Mesodermal cell (in vitro differentiated cells): Measurements from ENCODE around the gene DAB1.
"Not testable (repeated sequence)": the region's sequence is repeated elsewhere in the genome, so short reads cannot be mapped to it uniquely, and the experiment has no call there.

Experiments
- H3K27ac ChIP-seq: 2 replicates; pipeline ENCODE4 v1.7.0; 2013; ENCODE audit warnings: mild to moderate bottlenecking, low read depth, low read length, moderate library complexity; ENCODE audit not compliant: severe bottlenecking
- H3K36me3 ChIP-seq: 2 replicates; pipeline ENCODE4 v1.7.1; 2013; ENCODE audit warnings: mild to moderate bottlenecking, low read length, moderate library complexity; ENCODE audit not compliant: control insufficient read depth, insufficient read depth
- H3K4me1 ChIP-seq: one replicate; pipeline ENCODE4 v1.7.1; 2013; ENCODE audit warnings: mild to moderate bottlenecking, low read length; ENCODE audit not compliant: insufficient read depth, control insufficient read depth, poor library complexity, severe bottlenecking
- H3K4me3 ChIP-seq: 2 replicates; pipeline ENCODE4 v1.7.0; 2013; ENCODE audit warnings: low read length, control low read depth, mild to moderate bottlenecking; ENCODE audit not compliant: insufficient read depth, poor library complexity, severe bottlenecking; ENCODE audit errors: extremely low read depth
- H3K9me3 ChIP-seq: 2 replicates; pipeline ENCODE4 v1.7.1; 2013; ENCODE audit warnings: mild to moderate bottlenecking, low read length, moderate library complexity; ENCODE audit not compliant: control insufficient read depth
- WGBS, 2 experiments: methylation state at CpG; one replicate each; pipeline ENCODE4 v1.1.5; 2013; ENCODE audit warnings: missing lambda C conversion rate in 2 of 2; ENCODE audit not compliant: insufficient coverage in 2 of 2; 5-methylcytosine and 5-hydroxymethylcytosine counted together

Gene DAB1

DNA sequence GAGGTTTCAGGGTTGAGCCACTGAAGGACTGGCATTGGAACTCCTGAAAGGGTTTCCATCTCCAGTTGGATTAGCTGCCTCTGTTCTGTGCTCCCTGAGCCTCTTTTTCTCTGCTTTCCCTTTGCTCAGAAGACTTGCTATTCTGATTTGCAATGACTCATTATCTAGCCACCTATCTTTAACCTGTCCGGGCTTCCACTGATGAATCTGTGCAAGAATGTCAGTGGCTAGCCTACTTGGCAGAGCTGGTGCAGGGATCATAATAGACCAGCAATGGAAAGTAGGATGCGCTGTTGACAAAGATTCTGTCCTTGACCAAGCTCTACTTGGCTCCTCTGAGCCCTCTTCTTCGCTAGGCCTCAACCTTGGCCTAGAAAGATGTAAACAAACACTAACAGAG, 336.2 kb downstream of the DAB1 start:
- H3K4me1 ChIP-seq, result not testable (repeated sequence)
- WGBS, 2 experiments, result no CpG with 5 or more reads among the region's 3 CpGs

DNA sequence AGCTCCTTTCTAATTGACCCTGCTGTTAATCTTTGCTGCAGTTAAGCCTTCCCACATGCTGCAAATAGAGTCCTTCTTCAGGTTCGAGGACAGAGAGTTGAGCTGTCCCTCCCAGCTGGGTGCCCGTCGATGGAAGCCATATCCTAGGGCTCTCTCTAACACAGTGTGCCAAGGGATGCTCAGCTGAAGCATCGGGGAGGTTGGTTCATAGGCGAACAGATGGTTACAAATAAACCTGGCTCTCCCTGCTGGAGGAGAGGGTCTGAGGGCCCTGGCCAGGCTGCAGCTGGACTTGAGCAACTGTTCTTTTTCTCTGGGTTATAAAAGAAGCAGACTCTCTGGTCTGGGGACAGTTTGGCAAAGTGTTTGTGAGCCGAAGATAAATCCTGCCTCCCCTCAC, 337.7 kb downstream of the DAB1 start:
- Histone ChIP-seq H3K9me3 (no peaks in the 10 kb centered on the region), H3K36me3 (no peaks in the 10 kb centered on the region), H3K27ac (no peak overlapping the region), H3K4me1 (no peaks in the 10 kb centered on the region), H3K4me3 (no peak overlapping the region)
- WGBS, 2 experiments, result 80 to 85% methylated on average over 4 to 5 of the region's 6 CpGs

More for the DNA sequence above, 336.2 kb downstream of the DAB1 start:
- H3K27ac ChIP-seq, H3K9me3 ChIP-seq, H3K4me3 ChIP-seq, H3K36me3 ChIP-seq: not testable (repeated sequence)

DNA sequence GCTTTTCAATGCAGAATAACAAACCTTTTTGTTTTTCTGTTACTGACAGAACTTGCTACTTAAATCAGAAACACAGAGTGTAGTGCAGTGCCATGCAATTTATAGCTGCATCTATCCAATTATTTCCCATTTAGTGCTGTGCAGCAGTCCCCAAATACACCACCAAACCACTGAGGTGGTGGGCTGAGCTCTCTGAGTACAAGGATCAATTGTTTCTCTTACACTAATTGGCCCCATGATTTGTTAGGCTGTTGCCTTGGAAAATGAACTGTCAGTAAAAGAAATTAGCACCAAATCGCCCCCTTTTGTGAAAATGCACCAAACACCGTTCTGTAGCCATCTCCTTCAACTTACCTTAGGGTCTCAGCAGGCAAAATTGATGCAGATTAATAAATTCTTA, 339.2 kb downstream of the DAB1 start:
- no peaks in the 10 kb centered on the region for H3K4me1 ChIP-seq
- H3K27ac ChIP-seq, result no peak overlapping the region
- no peaks in the 10 kb centered on the region for H3K36me3 ChIP-seq
- H3K4me3 ChIP-seq, result no peak overlapping the region
- H3K9me3 ChIP-seq, result no peaks in the 10 kb centered on the region
- WGBS, 2 experiments, result 100% methylated on average over 1 of the region's 2 CpGs; no CpG with 5 or more reads in 1 of the 2 experiments

DNA sequence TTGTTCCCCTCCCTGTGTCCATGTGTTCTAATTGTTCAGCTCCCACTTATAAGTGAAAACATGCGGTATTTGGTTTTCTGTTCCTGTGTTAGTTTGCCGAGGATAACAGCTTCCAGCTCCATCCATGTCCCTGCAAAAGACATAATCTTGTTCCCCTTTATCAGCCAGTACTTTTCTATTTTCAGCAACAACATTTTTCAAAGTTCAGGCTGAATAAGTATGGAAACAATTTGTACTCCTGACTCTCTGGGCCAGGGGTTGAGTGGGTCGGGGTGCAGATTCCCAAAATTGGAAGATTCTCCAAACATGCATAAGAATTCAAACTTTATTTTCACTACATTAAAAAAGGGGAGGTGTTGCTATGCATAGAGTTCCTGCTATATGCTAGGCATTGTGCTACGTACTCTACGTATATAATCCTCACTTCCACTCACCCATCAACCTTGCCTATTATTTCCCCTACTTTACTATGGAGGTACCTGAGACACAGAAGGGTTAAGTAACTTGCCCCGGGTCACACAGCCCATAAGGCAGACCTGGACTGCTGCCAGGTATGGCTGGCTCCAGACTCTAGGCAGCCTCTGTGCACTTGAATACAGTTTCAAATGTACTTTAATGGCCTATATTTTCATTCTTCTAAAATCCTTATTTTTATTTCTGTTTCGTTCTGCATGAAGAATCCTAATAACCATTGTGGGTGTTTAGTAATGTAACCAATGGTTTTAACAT, 341.0 kb downstream of the DAB1 start:
- no peaks in the 10 kb centered on the region for H3K36me3 ChIP-seq
- H3K9me3 ChIP-seq, result no peaks in the 10 kb centered on the region
- no peak overlapping the region for H3K27ac ChIP-seq
- no peaks in the 10 kb centered on the region for H3K4me1 ChIP-seq
- no peak overlapping the region for H3K4me3 ChIP-seq
- WGBS, 2 experiments, result 100% methylated on average over 1 of the region's 7 CpGs; no CpG with 5 or more reads in 1 of the 2 experiments

DNA sequence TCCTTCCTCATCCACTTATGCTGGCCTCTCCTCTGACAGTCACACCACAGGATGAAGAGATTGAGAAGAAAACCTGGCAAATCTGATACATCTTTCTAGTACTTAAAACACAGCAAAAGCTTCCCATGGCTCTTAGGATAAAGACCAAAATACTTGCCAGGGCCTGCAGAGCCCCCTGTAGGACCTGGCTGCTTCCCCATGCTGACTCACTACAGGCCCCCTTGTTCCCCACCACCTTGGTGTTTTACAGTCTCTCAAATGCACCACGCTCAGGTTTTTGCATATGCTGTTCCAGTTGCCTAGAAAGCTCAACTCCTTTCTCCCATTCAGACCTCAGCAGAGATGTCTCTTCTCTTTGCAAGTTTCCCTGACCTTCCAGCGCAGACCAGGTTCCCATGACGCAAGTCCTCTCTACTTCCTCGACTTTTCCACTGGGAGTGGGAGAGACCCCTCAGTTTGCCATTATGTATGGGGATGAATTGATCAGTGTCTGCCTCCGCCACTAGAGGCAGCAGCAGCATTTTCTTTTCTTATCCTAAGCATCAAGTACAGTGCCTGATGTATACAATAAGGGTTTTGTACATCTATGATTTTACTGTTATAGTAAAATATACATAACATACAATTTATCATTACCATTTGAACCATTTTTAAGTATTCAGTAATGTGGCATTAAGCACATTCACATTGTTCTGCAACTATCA, 344.3 kb downstream of the DAB1 start:
- Histone ChIP-seq H3K36me3 (no peaks in the 10 kb centered on the region), H3K27ac (no peak overlapping the region), H3K4me3 (no peak overlapping the region), H3K9me3 (no peaks in the 10 kb centered on the region), H3K4me1 (no peaks in the 10 kb centered on the region)
- WGBS, 2 experiments, result 94 to 100% methylated on average over 1 to 3 of the region's 5 CpGs

DNA sequence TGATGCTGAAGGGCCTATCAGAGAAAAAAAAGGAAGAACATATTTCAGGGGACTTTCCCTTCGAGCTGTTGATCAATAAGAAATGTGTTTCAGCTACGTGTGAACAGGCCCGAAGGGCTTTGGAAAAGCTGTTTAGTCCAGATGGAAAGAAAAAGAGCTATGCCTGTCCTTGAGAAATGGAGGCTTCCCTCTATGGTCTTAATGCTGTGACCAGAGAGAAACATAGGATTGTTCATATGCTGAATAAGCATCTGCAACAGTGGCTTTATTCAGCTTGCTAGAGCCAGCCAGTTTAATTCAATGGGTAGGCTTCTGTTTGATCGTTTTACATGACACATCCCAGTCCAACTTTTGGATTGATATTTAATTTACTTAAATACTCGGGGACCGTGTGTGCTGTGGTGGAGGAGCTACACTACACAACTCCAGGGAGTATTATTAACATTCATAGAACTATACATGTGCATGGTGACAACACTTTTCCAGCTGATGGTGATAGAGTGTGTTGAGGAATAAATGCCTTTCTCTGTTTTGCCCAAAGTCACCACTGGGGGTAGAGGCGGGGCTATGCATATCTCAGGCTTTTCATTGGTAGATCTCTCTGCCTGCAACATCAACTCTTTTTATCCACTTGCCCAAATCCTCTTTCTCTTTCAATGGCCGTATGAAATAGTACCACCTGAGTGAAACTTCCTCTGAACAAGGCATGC, 351.3 kb downstream of the DAB1 start:
- Histone ChIP-seq H3K9me3 (no peaks in the 10 kb centered on the region), H3K36me3 (no peaks in the 10 kb centered on the region), H3K27ac (no peak overlapping the region), H3K4me3 (no peak overlapping the region), H3K4me1 (no peaks in the 10 kb centered on the region)
- WGBS, 2 experiments, result 74 to 90% methylated on average over 4 to 5 of the region's 8 CpGs

DNA sequence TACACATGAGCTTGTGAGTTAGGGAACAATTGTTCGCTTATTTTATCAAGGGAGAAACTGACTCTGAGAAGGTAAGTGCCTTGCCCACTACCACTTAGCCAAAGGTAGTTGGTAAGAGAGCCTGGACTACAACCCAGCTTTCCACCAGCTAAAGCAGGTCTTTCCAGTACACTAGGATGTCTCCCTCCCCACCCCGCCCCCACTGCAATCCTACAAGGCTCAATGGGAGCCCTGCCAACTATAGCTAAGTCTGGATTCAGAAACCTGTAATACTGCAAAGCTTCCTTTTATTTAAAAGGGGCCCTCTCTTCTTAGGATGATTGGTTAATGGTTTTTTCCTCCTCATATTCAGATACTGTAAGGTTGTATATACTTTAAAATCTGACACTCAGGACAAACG, 356.0 kb downstream of the DAB1 start:
- Histone ChIP-seq H3K27ac (no peak overlapping the region), H3K4me3 (no peak overlapping the region), H3K9me3 (no peaks in the 10 kb centered on the region), H3K4me1 (no peaks in the 10 kb centered on the region), H3K36me3 (no peaks in the 10 kb centered on the region)
- WGBS, 2 experiments, result no CpG with 5 or more reads among the region's 3 CpGs

DNA sequence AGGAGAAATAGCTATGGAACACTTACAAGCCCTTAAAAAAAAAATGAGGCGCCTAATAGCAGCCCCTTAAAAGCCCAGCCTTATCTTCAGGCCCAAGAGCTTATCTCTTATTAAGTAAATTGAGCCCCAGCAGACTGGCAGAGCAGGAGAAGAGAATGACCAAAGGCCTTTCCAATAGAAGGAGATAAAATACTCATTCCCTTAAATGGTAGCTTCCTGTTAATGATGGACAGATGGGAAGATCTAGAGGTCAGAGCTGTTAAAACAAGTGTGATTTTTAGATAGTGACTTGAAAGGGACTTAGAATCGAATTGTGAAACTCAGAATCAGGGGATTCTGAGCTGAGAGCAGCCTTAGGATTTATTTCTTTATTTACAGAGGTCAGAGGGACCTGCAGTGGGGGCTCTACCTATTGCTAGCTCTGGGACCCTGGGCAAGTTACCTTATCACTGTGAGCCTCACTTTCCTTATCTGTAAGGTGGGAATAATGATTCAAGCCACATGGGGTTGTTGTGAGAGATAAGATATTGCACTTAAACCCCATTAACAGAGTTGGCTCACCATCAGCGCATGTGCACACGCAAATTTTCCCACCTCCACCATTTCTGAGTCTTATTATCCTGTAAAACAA, 356.8 kb downstream of the DAB1 start:
- Histone ChIP-seq H3K9me3 (no peaks in the 10 kb centered on the region), H3K36me3 (no peaks in the 10 kb centered on the region), H3K4me1 (no peaks in the 10 kb centered on the region), H3K4me3 (no peak overlapping the region), H3K27ac (no peak overlapping the region)
- 67 to 70% methylated on average over 1 of the region's 4 CpGs for WGBS, 2 experiments

DNA sequence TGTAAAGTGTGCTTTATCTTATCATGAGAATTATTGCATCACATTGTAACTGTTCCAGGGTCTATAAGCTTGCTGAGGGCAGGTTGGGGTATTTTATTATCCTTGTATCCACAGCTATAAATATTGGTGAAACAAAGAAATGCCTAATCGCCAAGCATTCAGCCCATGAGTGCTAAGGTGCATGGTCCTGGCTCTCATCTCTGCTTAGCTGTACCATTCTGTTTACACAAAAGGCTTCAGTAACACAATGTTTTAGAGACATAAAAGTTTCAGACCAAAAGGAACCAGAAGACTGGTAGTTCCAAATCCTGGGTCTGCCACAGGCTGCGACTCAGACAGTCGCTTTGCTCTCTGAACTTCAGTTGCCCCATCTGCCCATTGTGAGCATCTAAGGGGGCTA, 358.4 kb downstream of the DAB1 start:
- 89 to 95% methylated on average over 3 of the region's 3 CpGs for WGBS, 2 experiments
- Histone ChIP-seq H3K4me3 (no peak overlapping the region), H3K4me1 (no peaks in the 10 kb centered on the region), H3K36me3 (no peaks in the 10 kb centered on the region), H3K27ac (no peak overlapping the region), H3K9me3 (no peaks in the 10 kb centered on the region)

DNA sequence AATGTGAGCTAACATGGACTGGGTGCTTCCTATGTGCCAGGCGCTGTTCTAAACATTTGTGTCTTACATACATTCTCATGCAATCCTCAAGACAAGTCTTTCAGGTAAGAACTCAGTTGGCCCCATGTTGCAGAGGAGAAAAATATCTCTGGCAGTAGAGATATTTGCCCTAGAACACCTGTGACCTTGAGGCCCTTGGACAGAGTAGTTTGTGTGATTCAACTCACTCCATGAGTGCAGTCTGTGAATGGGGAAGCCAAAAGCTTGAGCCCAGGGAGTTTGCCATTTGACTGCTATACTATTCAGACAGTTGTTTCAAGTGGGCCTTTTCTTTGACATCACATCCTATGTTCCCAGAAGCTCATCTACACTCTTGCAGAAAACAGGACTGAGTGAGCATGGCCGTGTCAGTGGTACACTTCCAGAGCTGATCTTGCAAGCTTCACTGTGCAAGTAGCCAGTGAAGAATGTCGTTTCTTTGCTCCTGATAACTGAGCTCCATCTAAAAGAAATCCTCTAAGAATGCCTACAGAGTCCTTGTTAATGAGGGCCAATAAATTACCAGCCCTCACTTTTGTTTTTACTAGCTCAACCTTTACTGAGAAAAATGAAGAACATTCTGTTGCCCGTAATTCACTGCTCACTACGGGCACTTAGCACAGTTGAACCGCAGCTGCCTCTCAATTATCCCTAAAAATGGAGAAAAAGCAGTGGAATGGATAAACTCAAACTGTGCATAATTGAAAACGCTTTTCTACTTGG, 359.3 kb downstream of the DAB1 start:
- 92 to 94% methylated on average over 6 of the region's 7 CpGs for WGBS, 2 experiments
- Histone ChIP-seq H3K36me3 (no peaks in the 10 kb centered on the region), H3K4me1 (no peaks in the 10 kb centered on the region), H3K9me3 (no peaks in the 10 kb centered on the region), H3K27ac (no peak overlapping the region), H3K4me3 (no peak overlapping the region)
